ENCODE results near the gene PWWP2B. TPM values are rescaled to one million over a fixed set of nuclear protein-coding genes. Genes with fewer than 3 reads are reported as not detected.

Gene PWWP2B
- total and polyA plus RNA-seq, 2 of the 13 experiments (the other 11 are each of a cell fraction or from before 2014, with no cell fraction given), result 2.3 to 4.7 TPM

DNA sequence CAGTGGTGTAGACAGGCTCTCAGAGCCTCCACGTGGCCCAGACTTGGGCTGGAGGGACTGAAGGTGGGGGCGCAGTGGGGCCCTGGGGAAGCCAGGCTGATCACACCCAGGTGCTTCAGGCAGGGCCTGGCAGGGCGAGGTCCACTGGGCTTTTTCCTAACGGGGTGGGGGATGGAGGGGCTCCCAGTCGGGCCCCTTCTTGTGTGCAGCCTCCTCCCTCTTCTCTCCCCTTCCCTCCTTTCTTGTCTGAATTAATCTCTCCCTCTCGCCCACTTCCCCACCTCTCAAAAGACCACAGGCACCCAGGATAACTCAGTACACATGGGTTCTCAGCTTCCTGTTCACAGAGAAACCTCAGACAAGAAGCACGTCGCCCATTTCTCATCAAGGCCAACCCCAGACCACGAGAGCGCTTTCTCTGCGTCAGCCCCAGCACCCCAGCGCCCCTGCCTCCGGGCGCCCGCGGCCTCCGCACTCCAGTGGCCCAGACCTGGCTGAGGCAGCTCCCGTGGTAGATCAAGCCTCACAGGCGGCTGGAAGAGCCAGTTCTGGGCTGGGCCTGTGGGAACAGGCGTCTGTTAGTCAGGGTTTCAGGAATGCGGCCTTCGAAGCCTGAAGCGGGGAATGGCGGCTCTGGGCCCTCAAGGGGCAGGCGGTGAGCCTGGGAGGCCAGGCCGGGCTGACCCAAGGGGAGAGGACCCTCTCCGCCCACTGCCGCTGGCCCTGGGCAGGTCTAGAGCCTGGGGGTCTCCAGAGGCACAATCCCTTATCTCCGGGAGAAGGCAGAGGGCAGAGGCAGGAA is 50.6 kb downstream of the PWWP2B start (continued):
- TF ChIP-seq RBFOX2 (IDR thresholded peaks at IDR 0.05; ENCODE audit: low read depth, low read length) (peak; percentile 50), ZFX (CRISPR knock-in tag; IDR thresholded peaks at IDR 0.05; ENCODE audit: low read depth) (peak; percentile 67), PLRG1 (conservative IDR thresholded peaks at IDR 0.05) (no peak), ZBTB8A (CRISPR knock-in tag; IDR thresholded peaks at IDR 0.05; ENCODE audit: borderline replicate concordance, low read depth) (no peak), MBD4 (IDR thresholded peaks at IDR 0.05; ENCODE audit: borderline replicate concordance, low read length) (no peak), ZNF646 (CRISPR knock-in tag; IDR thresholded peaks at IDR 0.05) (no peak), KDM4B (CRISPR knock-in tag; IDR thresholded peaks at IDR 0.05) (no peak), ZNF775 (CRISPR knock-in tag; IDR thresholded peaks at IDR 0.05; ENCODE audit: borderline replicate concordance) (no peak)
- TF ChIP-seq, protein P1, sequence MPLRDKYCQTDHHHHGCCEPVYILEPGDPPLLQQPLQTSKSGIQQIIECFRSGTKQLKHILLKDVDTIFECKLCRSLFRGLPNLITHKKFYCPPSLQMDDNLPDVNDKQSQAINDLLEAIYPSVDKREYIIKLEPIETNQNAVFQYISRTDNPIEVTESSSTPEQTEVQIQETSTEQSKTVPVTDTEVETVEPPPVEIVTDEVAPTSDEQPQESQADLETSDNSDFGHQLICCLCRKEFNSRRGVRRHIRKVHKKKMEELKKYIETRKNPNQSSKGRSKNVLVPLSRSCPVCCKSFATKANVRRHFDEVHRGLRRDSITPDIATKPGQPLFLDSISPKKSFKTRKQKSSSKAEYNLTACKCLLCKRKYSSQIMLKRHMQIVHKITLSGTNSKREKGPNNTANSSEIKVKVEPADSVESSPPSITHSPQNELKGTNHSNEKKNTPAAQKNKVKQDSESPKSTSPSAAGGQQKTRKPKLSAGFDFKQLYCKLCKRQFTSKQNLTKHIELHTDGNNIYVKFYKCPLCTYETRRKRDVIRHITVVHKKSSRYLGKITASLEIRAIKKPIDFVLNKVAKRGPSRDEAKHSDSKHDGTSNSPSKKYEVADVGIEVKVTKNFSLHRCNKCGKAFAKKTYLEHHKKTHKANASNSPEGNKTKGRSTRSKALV (CRISPR knock-in tag; IDR thresholded peaks at IDR 0.05), result no peak
- TF ChIP-seq, protein P2, sequence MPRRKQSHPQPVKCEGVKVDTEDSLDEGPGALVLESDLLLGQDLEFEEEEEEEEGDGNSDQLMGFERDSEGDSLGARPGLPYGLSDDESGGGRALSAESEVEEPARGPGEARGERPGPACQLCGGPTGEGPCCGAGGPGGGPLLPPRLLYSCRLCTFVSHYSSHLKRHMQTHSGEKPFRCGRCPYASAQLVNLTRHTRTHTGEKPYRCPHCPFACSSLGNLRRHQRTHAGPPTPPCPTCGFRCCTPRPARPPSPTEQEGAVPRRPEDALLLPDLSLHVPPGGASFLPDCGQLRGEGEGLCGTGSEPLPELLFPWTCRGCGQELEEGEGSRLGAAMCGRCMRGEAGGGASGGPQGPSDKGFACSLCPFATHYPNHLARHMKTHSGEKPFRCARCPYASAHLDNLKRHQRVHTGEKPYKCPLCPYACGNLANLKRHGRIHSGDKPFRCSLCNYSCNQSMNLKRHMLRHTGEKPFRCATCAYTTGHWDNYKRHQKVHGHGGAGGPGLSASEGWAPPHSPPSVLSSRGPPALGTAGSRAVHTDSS (CRISPR knock-in tag; conservative IDR thresholded peaks at IDR 0.05), result 0 out of 2 replicates have a peak, but pooled peaks have one; percentile 36
- TF ChIP-seq, protein P3, sequence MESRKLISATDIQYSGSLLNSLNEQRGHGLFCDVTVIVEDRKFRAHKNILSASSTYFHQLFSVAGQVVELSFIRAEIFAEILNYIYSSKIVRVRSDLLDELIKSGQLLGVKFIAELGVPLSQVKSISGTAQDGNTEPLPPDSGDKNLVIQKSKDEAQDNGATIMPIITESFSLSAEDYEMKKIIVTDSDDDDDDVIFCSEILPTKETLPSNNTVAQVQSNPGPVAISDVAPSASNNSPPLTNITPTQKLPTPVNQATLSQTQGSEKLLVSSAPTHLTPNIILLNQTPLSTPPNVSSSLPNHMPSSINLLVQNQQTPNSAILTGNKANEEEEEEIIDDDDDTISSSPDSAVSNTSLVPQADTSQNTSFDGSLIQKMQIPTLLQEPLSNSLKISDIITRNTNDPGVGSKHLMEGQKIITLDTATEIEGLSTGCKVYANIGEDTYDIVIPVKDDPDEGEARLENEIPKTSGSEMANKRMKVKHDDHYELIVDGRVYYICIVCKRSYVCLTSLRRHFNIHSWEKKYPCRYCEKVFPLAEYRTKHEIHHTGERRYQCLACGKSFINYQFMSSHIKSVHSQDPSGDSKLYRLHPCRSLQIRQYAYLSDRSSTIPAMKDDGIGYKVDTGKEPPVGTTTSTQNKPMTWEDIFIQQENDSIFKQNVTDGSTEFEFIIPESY (CRISPR knock-in tag; IDR thresholded peaks at IDR 0.05), result peak; percentile 86
